NCI-H2171 treated with DMSO at 0.1 percent for 48 hours (cell line): ENCODE measurements around the gene POC1A.
A peak's percentile ranks its signal among the peaks of the same experiment; 100 is the strongest.

Experiments
- DNase-seq: peaks from one replicate; lab custom pipeline; 2025; lab: John Stamatoyannopoulos, UW

POC1A gene

GRCh38 chr3:52026041-52026440 lies 128.2 kb downstream of the POC1A start:
- DNase-seq: peak; percentile 89

DNA sequence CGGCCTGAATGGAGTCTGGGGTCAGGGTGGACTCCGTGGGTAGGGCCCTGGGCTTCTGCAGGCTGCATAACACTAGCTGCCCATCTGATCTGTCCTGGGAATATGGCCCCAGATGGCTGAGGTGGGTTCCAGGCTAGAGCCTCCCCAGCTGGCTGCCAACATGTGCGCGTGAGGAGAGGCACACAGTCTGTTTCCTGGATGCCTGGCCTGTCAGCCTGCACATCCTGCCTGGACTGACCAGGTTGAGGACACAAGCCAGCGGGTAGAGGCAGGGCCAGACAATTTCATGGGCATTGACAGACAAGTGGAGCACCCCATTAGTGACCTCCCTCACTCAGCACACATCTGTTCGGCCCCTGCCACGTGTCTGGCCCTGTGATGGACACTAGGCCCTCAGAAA lies 128.8 kb downstream of the POC1A start:
- DNase-seq: peak; percentile 16
